Upper lobe of left lung (tissue), 6 donors: Measurements from ENCODE around the gene SUPV3L1. TPM values are rescaled to one million over a fixed set of nuclear protein-coding genes. Genes with fewer than 3 reads are reported as not detected.
A peak's percentile ranks its signal among the peaks of the same experiment; 100 is the strongest.

Source experiments
- ATAC-seq, 2 donors: fragments of 200-7000 bp; cut with Tn5 transposase; one replicate each; pipeline ENCODE4 v1.9.1; 2022; ENCODE audit warnings: mild to moderate bottlenecking in 2 of 2, moderate library complexity in 2 of 2; ENCODE audit not compliant: low FRiP score in 2 of 2
- DNase-seq, 2 donors: peaks; one replicate each; pipeline ENCODE4 v3.0.0-alpha.2; 2019 to 2020
- H3K27ac ChIP-seq, 4 donors: fragments of 200-600 bp; sonication (generic); one replicate each; pipeline ENCODE4 v1.5.1; 2016 to 2019
- H3K27me3 ChIP-seq, 4 donors: fragments of 200-600 bp; sonication (generic); one replicate each; pipeline ENCODE4 v1.5.1; 2017 to 2019
- H3K36me3 ChIP-seq, 4 donors: fragments of 200-600 bp; sonication (generic); one replicate each; pipeline ENCODE4 v1.5.1; 2016 to 2019
- H3K4me1 ChIP-seq, 4 donors: fragments of 200-600 bp; sonication (generic); one replicate each; pipeline ENCODE4 v1.5.1; 2018 to 2019
- H3K4me3 ChIP-seq, 4 donors: fragments of 200-600 bp; sonication (generic); one replicate each; pipeline ENCODE4 v1.5.1; 2017 to 2019; ENCODE audit warnings: mild to moderate bottlenecking in 2 of 4, moderate library complexity in 1 of 4
- H3K9me3 ChIP-seq, 4 donors: fragments of 200-600 bp; sonication (generic); one replicate each; pipeline ENCODE4 v1.5.1; 2018 to 2019
- EP300 ChIP-seq, 4 donors: sonication (generic); formaldehyde crosslinking; IDR thresholded peaks; one replicate each; pipeline ENCODE4 v1.5.1; 2017; ENCODE audit warnings: antibody characterized with exemption in 4 of 4, control low read depth in 2 of 4
- POLR2A ChIP-seq, 4 donors: fragments of 450-650 bp; IDR thresholded peaks; one replicate each; pipeline ENCODE4 v1.5.1; 2016 to 2017; ENCODE audit warnings: antibody characterized with exemption in 4 of 4, mild to moderate bottlenecking in 2 of 4
- POLR2AphosphoS5 ChIP-seq, 2 donors: sonication (generic); formaldehyde crosslinking; IDR thresholded peaks; one replicate each; pipeline ENCODE4 v1.5.1; 2017; ENCODE audit warnings: antibody characterized with exemption in 2 of 2
- WGBS, 2 donors: methylation state at CpG; one replicate each; pipeline ENCODE4 v1.1.5; 2017 to 2018; 5-methylcytosine and 5-hydroxymethylcytosine counted together
- total RNA-seq, 6 donors: library from RNA; depleted of rRNA in 4 of 6; stranded (reverse); fragments of >200 nt in 4 of 6; gene quantifications; one replicate each; pipeline versions ENCODE4 v1.1.0 to v1.2.1, GENCODE V29; 2016 to 2021
- TF ChIP-seq, protein P1 (sequence below), 6 experiments: fragments of 450-650 bp in 4 of 6; fragments of 200-600 bp in 2 of 6; sonication (generic) in 2 of 6; IDR thresholded peaks; one replicate each; pipeline ENCODE4 v1.5.1; 2016 to 2019; ENCODE audit warnings: antibody characterized with exemption in 6 of 6
- donor health status: DM: no; HTN: no; CAD: no; lungs with moderate emphysema.
- donor health status: DM: no; HTN: yes; CAD: no; lungs with severe emphysema.

SUPV3L1 gene
- total RNA-seq, 6 donors from 2014 or later, result 17.0 to 47.1 (median 21.5) TPM

DNA sequence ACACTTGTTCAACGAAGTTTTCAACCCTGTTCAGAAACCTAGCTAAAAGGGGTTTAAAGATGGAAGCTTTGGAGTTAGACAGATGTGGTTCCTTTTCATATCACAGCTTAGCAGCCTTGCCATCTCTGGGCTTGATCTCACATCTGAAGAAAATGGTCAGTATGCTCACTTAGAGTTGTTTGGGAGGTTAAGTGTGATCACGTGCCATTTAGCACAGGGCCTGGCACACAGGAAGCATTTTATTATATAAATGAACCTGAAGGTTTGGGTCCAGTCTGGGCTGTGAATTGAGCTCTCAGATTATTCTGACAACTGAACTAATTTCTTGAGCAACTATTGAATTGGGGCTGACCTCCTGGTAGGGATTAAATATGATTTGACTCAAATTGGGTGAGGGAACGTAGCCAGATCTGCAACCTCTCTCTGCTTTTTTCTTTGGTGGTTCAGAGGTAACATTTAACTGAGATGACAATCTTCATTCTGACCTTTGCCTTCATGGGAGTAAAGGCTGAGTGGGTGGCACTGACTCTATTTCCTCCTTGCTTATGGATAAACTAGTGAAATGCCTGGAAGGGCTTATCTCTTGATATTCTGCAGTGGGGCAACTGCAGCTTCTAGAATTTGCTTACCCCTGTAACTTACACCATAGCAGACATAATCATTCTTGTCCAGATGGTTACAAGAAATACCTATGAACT, 29.9 kb downstream of the SUPV3L1 start:
- peaks cover 6 to 45% (median 39%) of the 10 kb centered on the region in 4 donors for H3K36me3 ChIP-seq
- no peaks in the 10 kb centered on the region for H3K9me3 ChIP-seq
- DNase-seq, result no peak
- ATAC-seq, result peak in 1 of 2 donors; percentile 51
- TF ChIP-seq POLR2A (IDR thresholded peaks at IDR 0.05) (no peak), POLR2AphosphoS5 (IDR thresholded peaks at IDR 0.05) (no peak), EP300 (IDR thresholded peaks at IDR 0.05) (no peak)
- TF ChIP-seq, protein P1, sequence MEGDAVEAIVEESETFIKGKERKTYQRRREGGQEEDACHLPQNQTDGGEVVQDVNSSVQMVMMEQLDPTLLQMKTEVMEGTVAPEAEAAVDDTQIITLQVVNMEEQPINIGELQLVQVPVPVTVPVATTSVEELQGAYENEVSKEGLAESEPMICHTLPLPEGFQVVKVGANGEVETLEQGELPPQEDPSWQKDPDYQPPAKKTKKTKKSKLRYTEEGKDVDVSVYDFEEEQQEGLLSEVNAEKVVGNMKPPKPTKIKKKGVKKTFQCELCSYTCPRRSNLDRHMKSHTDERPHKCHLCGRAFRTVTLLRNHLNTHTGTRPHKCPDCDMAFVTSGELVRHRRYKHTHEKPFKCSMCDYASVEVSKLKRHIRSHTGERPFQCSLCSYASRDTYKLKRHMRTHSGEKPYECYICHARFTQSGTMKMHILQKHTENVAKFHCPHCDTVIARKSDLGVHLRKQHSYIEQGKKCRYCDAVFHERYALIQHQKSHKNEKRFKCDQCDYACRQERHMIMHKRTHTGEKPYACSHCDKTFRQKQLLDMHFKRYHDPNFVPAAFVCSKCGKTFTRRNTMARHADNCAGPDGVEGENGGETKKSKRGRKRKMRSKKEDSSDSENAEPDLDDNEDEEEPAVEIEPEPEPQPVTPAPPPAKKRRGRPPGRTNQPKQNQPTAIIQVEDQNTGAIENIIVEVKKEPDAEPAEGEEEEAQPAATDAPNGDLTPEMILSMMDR (IDR thresholded peaks at IDR 0.05), result no peak
- H3K4me3 ChIP-seq, result no peak overlapping the region
- no peak overlapping the region for H3K27ac ChIP-seq
- peaks cover 0 to 7% (median 1%) of the 10 kb centered on the region in 4 donors for H3K4me1 ChIP-seq
- WGBS, 2 donors, result 87 to 91% methylated on average over 3 of the region's 3 CpGs
- H3K27me3 ChIP-seq, result no peaks in the 10 kb centered on the region

DNA sequence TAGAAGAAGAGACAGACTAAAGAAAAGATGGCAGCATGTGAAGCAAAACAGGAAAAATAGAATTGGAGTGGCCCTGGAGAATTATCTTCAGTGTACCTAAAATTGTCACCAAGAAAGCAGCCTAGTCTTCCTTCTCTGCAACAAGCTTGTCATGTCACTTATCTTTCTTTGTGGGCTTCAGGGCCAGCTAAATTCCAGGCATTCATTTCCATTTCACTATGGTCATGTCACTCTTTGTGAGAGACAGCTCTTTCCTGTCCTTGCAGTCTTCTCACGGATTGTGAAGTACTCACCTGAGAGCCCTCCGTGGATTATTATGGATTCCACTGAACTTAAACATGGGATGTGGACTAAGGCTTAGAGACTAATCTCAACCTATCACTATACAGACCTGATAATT, 31.1 kb downstream of the SUPV3L1 start:
- TF ChIP-seq, protein P1 (IDR thresholded peaks at IDR 0.05), result no peak
- TF ChIP-seq POLR2A (IDR thresholded peaks at IDR 0.05), result no peak
- no peak for TF ChIP-seq EP300 (IDR thresholded peaks at IDR 0.05)
- no peak for TF ChIP-seq POLR2AphosphoS5 (IDR thresholded peaks at IDR 0.05)
- WGBS, 2 donors, result 55 to 65% methylated on average over 2 of the region's 2 CpGs

DNA sequence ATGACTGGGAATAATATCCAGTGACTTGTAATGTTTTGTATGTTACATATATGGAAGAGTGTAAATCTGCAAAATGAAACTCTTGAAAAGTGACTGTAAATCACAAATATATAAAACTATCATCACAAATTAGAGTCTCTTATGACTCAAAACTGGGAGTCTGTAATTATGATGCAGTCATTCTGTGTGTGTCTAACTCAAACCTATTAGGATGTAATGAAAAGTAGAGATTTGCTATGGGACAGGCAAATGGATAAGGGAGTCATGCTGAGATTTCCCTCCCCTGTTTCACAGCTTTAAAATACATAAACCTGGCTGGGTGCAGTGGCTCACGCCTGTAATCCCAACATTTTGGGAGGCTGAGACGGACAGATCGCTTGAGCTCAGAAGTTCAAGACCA, 31.5 kb downstream of the SUPV3L1 start:
- H3K27ac ChIP-seq, result no peak overlapping the region
- TF ChIP-seq POLR2AphosphoS5 (IDR thresholded peaks at IDR 0.05), result no peak
- TF ChIP-seq POLR2A (IDR thresholded peaks at IDR 0.05), result no peak
- TF ChIP-seq EP300 (IDR thresholded peaks at IDR 0.05), result no peak
- TF ChIP-seq, protein P1 (IDR thresholded peaks at IDR 0.05), result no peak
- H3K36me3 ChIP-seq, result peaks cover 6 to 29% (median 25%) of the 10 kb centered on the region in 4 donors
- H3K4me3 ChIP-seq, result no peak overlapping the region
- no peak for ATAC-seq
- H3K4me1 ChIP-seq, result peaks cover 3 to 18% (median 13%) of the 10 kb centered on the region in 4 donors
- no peak for DNase-seq
- no peaks in the 10 kb centered on the region for H3K9me3 ChIP-seq
- H3K27me3 ChIP-seq, result no peaks in the 10 kb centered on the region
- 85 to 86% methylated on average over 3 of the region's 3 CpGs for WGBS, 2 donors

More for the DNA sequence above, 31.1 kb downstream of the SUPV3L1 start:
- H3K4me3 ChIP-seq, result no peak overlapping the region
- no peaks in the 10 kb centered on the region for H3K9me3 ChIP-seq
- peaks cover 6 to 33% (median 29%) of the 10 kb centered on the region in 4 donors for H3K36me3 ChIP-seq
- H3K27me3 ChIP-seq, result no peaks in the 10 kb centered on the region
- ATAC-seq (no peak), DNase-seq (no peak)
- peaks cover 3 to 18% (median 12%) of the 10 kb centered on the region in 4 donors for H3K4me1 ChIP-seq
- no peak overlapping the region for H3K27ac ChIP-seq

DNA sequence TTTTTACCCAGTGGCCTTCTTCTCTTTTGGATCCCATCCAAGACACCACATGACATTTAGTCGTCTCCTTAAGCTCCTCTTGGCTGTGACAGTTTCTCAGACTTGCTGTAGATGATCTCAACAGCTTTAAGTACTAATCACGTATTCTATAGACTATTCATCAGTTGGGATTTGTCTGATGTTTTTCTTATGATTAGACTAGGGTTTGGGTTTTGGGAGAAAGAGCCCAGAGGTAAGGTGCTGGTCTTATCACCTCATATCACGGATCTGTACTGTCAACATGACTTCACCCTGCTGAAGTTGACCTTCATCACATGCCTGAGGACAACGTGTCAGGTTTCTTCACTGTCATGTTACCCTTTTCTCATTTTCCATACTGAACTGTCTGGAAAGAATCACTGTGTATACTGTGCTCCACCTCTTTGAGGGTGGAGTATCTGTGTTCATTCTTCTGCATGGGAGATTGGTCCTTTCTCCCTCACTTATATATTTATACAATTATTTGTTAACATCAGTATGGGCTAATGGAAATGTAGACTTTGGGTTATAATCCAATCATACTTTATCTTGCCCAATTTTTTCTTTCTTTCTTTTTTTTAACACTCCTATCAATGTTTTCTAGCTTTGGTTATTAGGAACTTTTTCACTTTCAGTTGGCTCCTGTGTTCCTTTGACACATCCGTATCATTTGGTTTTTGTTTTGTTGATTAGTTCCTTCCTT, 33.7 kb downstream of the SUPV3L1 start:
- H3K27me3 ChIP-seq, result no peaks in the 10 kb centered on the region
- H3K27ac ChIP-seq, result no peak overlapping the region
- peaks cover under 1 to 7% (median 4%) of the 10 kb centered on the region in 4 donors for H3K36me3 ChIP-seq
- no peaks in the 10 kb centered on the region for H3K9me3 ChIP-seq
- no peak for DNase-seq
- no peak overlapping the region for H3K4me3 ChIP-seq
- 55 to 61% methylated on average over 5 of the region's 5 CpGs for WGBS, 2 donors
- TF ChIP-seq, protein P1 (IDR thresholded peaks at IDR 0.05), result no peak
- TF ChIP-seq POLR2A (IDR thresholded peaks at IDR 0.05) (no peak), EP300 (IDR thresholded peaks at IDR 0.05) (no peak), POLR2AphosphoS5 (IDR thresholded peaks at IDR 0.05) (no peak)
- peaks cover 3 to 26% (median 13%) of the 10 kb centered on the region in 4 donors for H3K4me1 ChIP-seq
- no peak for ATAC-seq
